Hematopoietic multipotent progenitor cell (in vitro differentiated cells): Measurements from ENCODE around the gene ALOXE3. TPM values are rescaled to one million over a fixed set of nuclear protein-coding genes. Genes with fewer than 3 reads are reported as not detected.

Source experiments
- DNase-seq, 3 donors: peaks; one replicate each; pipeline ENCODE4 v3.0.0-alpha.2; 2011 to 2015; ENCODE audit warnings: low read depth in 2 of 3, low spot score in 2 of 3
- small RNA-seq: library from RNA; depleted of rRNA; stranded (forward); fragments of <200 nt; gene quantifications from one replicate; pipeline ENCODE3, GENCODE V24; 2012
- total RNA-seq: library from RNA; depleted of rRNA; stranded (reverse); fragments of >200 nt; gene quantifications from one replicate; pipeline ENCODE4 v1.2.3, GENCODE V29; 2012

The ALOXE3 gene
- total RNA-seq, 1 donor = under 0.01 TPM

- DNase-seq = no peak
Measured at GRCh38 chr17:8055851-8056231, 62.5 kb downstream of the ALOXE3 start.

GRCh38 chr17:8053600-8053999, 64.7 kb downstream of the ALOXE3 start:
- DNase-seq = no peak

GRCh38 chr17:8052256-8053252, 65.8 kb downstream of the ALOXE3 start:
- no peak for DNase-seq

DNA sequence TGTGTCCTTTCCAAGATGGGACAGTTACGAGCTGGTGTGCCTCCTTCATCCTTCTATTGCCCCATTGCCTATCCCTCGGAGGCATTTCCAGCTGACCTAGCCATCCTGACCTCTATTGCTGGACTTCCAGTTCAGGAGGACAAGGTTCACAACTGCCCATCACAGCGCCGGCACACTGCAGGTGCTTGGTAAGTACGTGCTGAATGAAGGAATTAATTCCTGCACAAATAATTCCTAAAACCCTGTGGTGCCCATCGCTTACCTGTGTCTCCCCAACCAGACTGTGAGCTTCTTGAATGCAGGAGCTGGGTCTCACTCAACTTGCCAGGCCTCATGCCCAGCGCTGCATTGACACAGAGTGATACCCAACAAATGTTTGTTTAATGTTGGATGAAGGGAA, 66.5 kb downstream of the ALOXE3 start:
- no peak for DNase-seq

DNA sequence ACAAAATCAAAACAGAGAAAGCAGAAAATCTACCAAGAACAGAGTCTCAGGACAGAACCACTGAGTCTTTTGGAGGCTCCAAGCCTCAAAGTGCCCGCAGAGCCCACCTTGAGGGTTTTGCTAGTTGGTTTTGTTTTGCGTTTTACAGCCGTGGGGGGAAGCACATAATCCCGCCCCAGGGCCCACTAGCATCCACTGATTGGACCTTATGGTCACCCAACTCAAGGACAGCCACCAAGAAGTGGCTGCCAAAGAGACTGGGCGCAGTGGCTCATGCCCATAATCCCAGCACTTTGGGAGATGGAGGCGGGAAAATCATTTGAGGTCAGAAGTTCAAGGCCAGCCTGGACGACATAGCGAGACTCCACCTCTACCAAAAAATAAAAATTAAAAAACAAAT, 69.6 kb downstream of the ALOXE3 start:
- no peak for DNase-seq

GRCh38 chr17:8048236-8048635, 70.1 kb downstream of the ALOXE3 start:
- DNase-seq = no peak

- no peak for DNase-seq
Measured at GRCh38 chr17:8047769-8048110, 70.6 kb downstream of the ALOXE3 start.

DNA sequence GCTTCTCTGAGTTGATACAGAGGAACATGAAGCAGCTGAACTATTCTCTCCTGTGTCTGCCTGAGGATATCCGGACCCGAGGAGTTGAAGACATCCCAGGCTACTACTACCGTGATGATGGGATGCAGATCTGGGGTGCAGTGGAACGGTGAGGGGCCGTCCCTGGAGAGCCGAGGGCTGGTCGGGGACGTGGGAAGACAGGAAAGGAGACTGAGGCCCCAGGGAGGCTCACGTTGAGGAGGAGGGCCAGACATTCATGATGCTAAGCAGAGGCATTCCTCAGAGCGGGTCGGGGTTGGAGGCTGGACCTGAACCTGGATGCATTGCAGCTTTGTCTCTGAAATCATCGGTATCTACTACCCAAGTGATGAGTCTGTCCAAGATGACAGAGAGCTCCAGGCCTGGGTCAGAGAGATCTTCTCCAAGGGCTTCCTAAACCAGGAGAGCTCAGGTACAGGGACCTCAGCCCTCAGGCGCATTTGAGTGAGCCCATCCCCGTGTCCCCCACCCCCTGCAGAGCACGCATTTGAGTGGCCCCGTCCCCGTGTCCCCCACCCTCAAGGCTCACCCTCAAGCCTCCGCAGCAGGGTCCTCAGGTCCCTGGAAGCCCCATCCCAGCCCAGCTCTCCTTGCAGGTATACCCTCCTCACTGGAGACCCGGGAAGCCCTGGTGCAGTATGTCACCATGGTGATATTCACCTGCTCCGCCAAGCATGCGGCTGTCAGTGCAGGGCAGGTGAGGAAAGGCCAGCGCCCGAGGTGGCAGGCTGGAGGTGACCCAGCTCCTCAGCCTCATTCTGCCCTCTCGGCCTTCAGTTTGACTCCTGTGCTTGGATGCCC, 71.2 kb downstream of the ALOXE3 start:
- DNase-seq = no peak

GRCh38 chr17:8046306-8046928, 71.9 kb downstream of the ALOXE3 start:
- DNase-seq = no peak

Small RNAs within 50 kb of the gene (small RNA-seq; reads per million reads assigned to genes)
- gene MIR4314 = not detected

Other genes with a start within 250 kb of the ALOXE3 start
- 110 TPM for gene CHD3, start 229.7 kb downstream of the ALOXE3 start, total RNA-seq
- 10.0 TPM for gene RNF227, start 202.2 kb downstream of the ALOXE3 start, total RNA-seq
- 1.1 TPM for gene KCNAB3, start 188.7 kb downstream of the ALOXE3 start, total RNA-seq
- 66.5 TPM for gene TRAPPC1, start 186.6 kb downstream of the ALOXE3 start, total RNA-seq
- 36.6 TPM for gene CNTROB, start 186.3 kb downstream of the ALOXE3 start, total RNA-seq
- gene GUCY2D, start 115.9 kb downstream of the ALOXE3 start, total RNA-seq = 1.9 TPM
- gene ALOX15B, start 79.5 kb downstream of the ALOXE3 start, total RNA-seq = 5.1 TPM
- 1.1 TPM for gene ALOX12B, start 30.8 kb downstream of the ALOXE3 start, total RNA-seq
- gene HES7, start 5.6 kb upstream of the ALOXE3 start, total RNA-seq = under 0.01 TPM
- gene PER1, start 33.9 kb upstream of the ALOXE3 start, total RNA-seq = 141 TPM
- 18.6 TPM for gene VAMP2, start 44.4 kb upstream of the ALOXE3 start, total RNA-seq
- gene TMEM107, start 57.9 kb upstream of the ALOXE3 start, total RNA-seq = 251 TPM
- gene BORCS6, start 71.7 kb upstream of the ALOXE3 start, total RNA-seq = 27.7 TPM
- 6.2 TPM for gene AURKB, start 92.1 kb upstream of the ALOXE3 start, total RNA-seq
- gene CTC1, start 129.5 kb upstream of the ALOXE3 start, total RNA-seq = 32.6 TPM
- gene PFAS, start 130.8 kb upstream of the ALOXE3 start, total RNA-seq = 57.4 TPM
- gene RANGRF, start 170.2 kb upstream of the ALOXE3 start, total RNA-seq = 18.9 TPM
- 2.4 TPM for gene SLC25A35, start 176.9 kb upstream of the ALOXE3 start, total RNA-seq
- gene ARHGEF15, start 191.7 kb upstream of the ALOXE3 start, total RNA-seq = under 0.01 TPM
- gene ODF4, start 221.3 kb upstream of the ALOXE3 start, total RNA-seq = not detected